CMK (cell line): ENCODE measurements around the gene TXNDC11.

Experiments
- DNase-seq: peaks from one replicate; pipeline ENCODE4 v3.0.0-alpha.2; 2010; ENCODE audit warnings: low read depth

TXNDC11 gene

GRCh38 chr16:11630046-11630767 lies 112.5 kb downstream of the TXNDC11 start:
- DNase-seq = no peak
